WI38 (cell line): ENCODE measurements around the gene HOXB5.
A peak's percentile ranks its signal among the peaks of the same experiment; 100 is the strongest.

Experiments used
- H3K4me3 ChIP-seq: 2 replicates; pipeline ENCODE4 v1.5.1; 2011; ENCODE audit warnings: low read depth, mild to moderate bottlenecking, control low read depth, low read length
- TF ChIP-seq, protein P1 (sequence below): IDR thresholded peaks from 2 replicates; pipeline ENCODE4 v1.5.1; 2012; ENCODE audit warnings: low read depth, mild to moderate bottlenecking, control low read depth, low read length

HOXB5 gene

GRCh38 chr17:48561884-48562810, 31.4 kb downstream of the HOXB5 start:
- H3K4me3 ChIP-seq = peak overlapping the region; percentile 63
- TF ChIP-seq, protein P1, sequence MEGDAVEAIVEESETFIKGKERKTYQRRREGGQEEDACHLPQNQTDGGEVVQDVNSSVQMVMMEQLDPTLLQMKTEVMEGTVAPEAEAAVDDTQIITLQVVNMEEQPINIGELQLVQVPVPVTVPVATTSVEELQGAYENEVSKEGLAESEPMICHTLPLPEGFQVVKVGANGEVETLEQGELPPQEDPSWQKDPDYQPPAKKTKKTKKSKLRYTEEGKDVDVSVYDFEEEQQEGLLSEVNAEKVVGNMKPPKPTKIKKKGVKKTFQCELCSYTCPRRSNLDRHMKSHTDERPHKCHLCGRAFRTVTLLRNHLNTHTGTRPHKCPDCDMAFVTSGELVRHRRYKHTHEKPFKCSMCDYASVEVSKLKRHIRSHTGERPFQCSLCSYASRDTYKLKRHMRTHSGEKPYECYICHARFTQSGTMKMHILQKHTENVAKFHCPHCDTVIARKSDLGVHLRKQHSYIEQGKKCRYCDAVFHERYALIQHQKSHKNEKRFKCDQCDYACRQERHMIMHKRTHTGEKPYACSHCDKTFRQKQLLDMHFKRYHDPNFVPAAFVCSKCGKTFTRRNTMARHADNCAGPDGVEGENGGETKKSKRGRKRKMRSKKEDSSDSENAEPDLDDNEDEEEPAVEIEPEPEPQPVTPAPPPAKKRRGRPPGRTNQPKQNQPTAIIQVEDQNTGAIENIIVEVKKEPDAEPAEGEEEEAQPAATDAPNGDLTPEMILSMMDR = peak; percentile 57

GRCh38 chr17:48559840-48560817, 33.5 kb downstream of the HOXB5 start:
- H3K4me3 ChIP-seq = peak overlapping the region; percentile 46

GRCh38 chr17:48559122-48559839, 34.3 kb downstream of the HOXB5 start:
- H3K4me3 ChIP-seq = peak overlapping the region; percentile 46
- TF ChIP-seq, protein P1 = no peak

More at GRCh38 chr17:48559840-48560817, 33.5 kb downstream of the HOXB5 start:
- TF ChIP-seq, protein P1 = no peak

DNA sequence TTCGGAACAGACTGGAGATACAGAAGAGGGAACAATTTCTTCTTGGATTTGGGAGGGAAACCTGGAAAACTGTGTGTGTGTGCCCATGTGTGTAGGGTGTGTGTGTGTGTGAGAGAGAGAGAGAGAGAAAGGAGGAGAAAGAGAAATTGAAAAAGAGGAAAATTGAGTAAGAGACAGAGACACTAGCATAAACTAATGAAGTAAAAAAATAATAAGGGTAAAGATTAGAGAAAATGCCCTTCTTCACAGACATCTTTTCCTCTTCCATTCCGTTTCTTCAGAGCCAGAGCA, 34.8 kb downstream of the HOXB5 start:
- H3K4me3 ChIP-seq = peak overlapping the region; percentile 46
- TF ChIP-seq, protein P1 = no peak

DNA sequence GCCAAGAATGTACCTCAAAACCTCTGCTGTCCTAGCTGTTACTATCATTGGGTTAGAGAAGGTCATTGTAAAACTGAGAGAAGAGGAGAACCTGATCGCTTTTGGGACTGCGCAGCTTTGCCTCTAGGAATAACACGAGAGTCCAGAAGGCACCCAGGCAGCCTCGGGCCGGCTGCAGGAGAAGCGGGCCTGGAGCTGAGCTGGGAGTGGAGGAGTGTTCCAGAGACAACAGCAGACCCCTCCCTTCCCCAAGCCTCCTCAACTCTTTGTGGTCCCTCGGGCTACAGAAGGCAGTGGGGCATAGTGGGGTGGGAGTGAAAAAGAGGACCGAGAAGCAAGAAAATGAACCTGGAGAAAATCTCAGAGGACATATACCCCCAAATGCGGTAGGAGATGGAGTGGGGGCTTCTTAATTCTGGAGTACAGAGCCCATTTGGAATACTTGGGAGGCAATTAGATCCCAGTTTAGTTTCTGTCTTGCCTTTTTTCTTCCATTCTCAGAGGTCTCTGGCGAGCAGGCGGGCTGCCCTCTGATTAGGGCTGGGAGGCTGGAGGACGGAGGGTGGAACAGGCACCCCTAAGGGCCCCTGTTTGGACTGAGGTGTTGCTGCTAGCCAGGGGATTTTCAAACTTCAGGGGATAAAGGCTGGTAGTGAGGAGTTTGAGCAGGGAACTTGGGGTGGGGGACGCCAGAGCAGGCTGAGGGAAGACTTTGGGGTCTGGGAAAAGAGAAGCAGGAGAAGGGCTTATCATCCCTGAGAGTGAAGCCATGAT, 35.3 kb downstream of the HOXB5 start:
- TF ChIP-seq, protein P1 = no peak
- peak overlapping the region; percentile 46 for H3K4me3 ChIP-seq

GRCh38 chr17:48556576-48557401, 36.8 kb downstream of the HOXB5 start:
- H3K4me3 ChIP-seq = peak overlapping the region; percentile 54
- TF ChIP-seq, protein P1 = no peak
